OCI-LY1 (cell line): ENCODE data around the gene CKAP5.

Source experiments
- CTCF ChIP-seq: fragments of 200-600 bp; sonication (generic), shearing (Covaris generic); IDR thresholded peaks from 2 replicates; pipeline ENCODE4 v1.5.1; 2017; ENCODE audit warnings: mild to moderate bottlenecking, antibody characterized with exemption, low read length, moderate library complexity, mixed read lengths
- EZH2 ChIP-seq: fragments of 200-600 bp; sonication (generic), shearing (Covaris generic); IDR thresholded peaks from 2 replicates; pipeline ENCODE4 v1.8.0; 2017; ENCODE audit warnings: borderline replicate concordance, mixed run types, mild to moderate bottlenecking, antibody characterized with exemption, low read length, moderate library complexity, mixed read lengths

- TF ChIP-seq CTCF (no peak), EZH2 (no peak)
These were observed 139.2 kb downstream of the CKAP5 start for GRCh38 chr11:46706886-46707285.
